GM12872 (cell line): ENCODE measurements around the gene TADA2A.

Experiments used
- TF ChIP-seq, protein P1 (sequence below): IDR thresholded peaks from 3 replicates; pipeline ENCODE4 v1.5.1; 2011; ENCODE audit warnings: low read depth, mild to moderate bottlenecking, low read length, moderate library complexity; ENCODE audit not compliant: insufficient read depth

Gene TADA2A

GRCh38 chr17:37505333-37505732 is 98.6 kb downstream of the TADA2A start:
- TF ChIP-seq, protein P1, sequence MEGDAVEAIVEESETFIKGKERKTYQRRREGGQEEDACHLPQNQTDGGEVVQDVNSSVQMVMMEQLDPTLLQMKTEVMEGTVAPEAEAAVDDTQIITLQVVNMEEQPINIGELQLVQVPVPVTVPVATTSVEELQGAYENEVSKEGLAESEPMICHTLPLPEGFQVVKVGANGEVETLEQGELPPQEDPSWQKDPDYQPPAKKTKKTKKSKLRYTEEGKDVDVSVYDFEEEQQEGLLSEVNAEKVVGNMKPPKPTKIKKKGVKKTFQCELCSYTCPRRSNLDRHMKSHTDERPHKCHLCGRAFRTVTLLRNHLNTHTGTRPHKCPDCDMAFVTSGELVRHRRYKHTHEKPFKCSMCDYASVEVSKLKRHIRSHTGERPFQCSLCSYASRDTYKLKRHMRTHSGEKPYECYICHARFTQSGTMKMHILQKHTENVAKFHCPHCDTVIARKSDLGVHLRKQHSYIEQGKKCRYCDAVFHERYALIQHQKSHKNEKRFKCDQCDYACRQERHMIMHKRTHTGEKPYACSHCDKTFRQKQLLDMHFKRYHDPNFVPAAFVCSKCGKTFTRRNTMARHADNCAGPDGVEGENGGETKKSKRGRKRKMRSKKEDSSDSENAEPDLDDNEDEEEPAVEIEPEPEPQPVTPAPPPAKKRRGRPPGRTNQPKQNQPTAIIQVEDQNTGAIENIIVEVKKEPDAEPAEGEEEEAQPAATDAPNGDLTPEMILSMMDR = no peak

GRCh38 chr17:37506678-37507077 is 100.0 kb downstream of the TADA2A start:
- TF ChIP-seq, protein P1 = peak; percentile 65

DNA sequence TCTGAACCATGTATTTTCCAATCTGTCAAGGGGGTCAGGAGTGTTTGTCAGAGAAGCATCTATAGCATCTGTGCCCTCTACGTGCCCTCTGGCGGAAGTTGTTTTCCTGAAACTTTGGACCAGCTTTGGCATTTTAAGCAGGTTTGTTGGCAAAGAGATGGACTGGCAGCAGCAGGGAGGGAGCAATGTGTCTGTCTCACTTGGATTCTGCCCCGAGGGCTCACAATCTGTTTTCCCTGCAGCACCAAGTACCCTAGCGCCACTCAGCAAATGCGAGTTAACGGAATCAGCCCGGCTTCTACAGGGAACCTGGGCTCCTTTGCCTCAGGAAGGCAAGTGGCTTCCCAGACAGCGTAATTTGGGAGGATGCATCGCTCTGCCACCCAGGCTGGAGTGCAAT is 100.4 kb downstream of the TADA2A start:
- TF ChIP-seq, protein P1 = no peak

DNA sequence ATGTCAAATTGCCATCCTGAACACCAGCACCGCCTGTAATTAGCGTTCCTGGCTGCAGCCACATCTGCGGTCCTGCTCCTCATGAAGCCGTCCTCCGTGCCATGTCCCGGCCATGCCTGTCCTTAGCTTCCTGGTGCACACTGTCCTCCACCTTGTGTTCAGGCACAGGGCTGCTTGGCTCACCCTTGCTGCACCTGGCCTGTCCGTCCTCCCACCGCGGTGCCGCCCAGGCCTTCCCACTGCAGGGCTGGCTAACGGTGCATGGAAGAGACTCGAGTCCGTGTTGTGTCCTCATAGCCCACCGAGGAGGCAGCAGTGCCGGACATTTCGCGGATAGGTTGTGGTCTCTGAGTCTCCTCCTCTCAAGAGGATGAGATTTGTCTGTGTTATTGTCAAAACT is 103.4 kb downstream of the TADA2A start:
- TF ChIP-seq, protein P1 = no peak

DNA sequence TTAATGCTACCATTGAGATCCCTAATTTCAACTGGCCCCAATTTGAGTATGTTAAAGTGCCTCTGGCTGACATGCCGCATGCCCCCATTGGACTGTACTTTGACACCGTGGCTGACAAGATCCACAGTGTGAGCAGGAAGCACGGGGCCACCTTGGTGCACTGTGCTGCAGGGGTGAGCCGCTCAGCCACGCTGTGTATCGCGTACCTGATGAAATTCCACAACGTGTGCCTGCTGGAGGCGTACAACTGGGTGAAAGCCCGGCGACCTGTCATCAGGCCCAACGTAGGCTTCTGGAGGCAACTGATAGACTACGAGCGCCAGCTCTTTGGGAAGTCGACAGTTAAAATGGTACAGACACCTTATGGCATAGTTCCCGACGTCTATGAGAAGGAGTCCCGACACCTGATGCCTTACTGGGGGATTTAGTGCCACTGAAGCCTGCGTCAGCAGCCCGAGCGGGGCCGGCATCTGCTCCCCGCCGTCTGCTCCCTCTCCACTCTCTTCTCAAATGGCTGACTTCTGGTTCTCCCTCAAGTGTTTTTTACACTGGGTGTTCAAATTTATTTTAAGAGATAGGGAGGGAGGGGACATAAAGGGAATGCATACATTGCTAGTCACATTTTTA is 105.9 kb downstream of the TADA2A start:
- TF ChIP-seq, protein P1 = no peak

GRCh38 chr17:37513711-37514110 is 107.0 kb downstream of the TADA2A start:
- TF ChIP-seq, protein P1 = no peak

GRCh38 chr17:37516127-37516571 is 109.5 kb downstream of the TADA2A start:
- TF ChIP-seq, protein P1 = no peak
